Embryonic facial prominence (tissue), 1 donor: ENCODE results near the gene B3GALNT2.
"Not testable (repeated sequence)": the region's sequence is repeated elsewhere in the genome, so short reads cannot be mapped to it uniquely, and the experiment has no call there.

ENCODE experiments used
- DNase-seq: peaks from one replicate; pipeline ENCODE4 v3.0.0-alpha.2; 2016; ENCODE audit errors: extremely low spot score

Gene B3GALNT2

DNA sequence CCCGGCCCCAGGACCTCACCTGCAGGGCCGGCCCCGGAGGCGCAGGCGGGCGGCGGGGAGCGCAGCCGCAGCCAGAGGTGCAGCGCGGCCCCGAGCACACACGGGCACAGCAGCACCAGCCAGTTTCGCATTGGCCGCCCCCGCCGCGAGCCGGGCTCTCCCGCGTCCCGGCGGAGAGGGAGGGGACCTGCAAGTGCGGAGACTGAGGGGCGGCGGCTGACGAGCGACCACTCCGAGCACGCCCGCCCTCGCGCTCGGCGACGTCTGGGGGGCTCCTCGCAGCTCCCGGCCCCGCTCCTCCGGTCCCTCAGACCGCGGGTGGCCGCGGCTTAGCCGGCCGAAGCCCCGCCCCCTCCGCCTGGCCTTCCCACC, at the start of gene B3GALNT2:
TSS of gene B3GALNT2 (minus strand) at position 331 of the 372 bp plus-strand sequence. CDS start at position 131, 200 bp downstream.
- no peak for DNase-seq

DNA sequence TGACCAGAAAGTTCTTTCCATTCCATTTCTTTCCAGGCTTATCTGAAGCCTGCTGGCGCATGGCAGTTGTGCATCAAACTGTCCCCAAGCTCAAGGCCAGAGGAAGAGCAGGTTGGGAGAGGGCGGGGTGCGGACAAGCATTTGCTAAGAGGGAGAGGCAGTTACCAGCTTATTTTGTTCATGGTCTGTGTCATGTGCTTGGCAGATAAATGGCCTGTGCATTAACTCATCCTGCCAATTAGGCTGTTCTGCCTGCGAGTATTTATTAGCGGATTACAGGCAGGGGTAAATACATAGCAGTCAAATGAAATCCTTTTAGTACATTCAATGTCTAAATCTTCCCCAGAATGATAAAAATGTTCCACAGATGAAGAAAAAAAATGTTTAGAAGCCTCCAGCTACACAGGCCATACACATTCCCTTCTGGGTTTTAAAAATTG, 48.9 kb upstream of the B3GALNT2 start:
- DNase-seq = no peak

DNA sequence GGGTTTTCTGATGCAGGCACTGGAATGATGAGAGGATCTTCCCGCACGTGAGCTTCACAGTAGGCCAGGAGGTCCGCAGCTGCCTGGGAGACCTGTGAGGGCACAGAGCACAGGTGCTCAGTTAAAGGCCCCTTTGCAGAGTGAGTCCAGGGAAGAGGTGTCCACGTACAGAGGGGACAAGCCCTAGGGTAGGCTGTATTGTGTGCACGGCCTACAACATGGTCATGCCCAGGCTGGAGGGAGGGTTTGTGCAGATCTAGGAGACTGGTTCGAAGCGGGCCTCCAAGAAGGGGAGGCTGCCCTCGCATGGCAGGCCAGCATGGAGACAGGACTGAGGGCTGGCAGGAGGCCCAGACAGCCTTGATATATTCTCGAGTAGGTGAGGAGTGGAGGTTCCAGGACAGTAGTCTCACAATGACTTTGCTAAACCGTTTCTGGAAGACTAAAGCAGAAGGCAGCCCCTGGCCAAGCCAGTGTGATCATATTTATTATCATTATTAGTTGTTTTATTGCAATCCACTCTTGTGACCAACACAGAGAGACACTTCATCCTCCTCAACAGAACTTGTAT, 48.0 kb upstream of the B3GALNT2 start:
- no peak for DNase-seq

DNA sequence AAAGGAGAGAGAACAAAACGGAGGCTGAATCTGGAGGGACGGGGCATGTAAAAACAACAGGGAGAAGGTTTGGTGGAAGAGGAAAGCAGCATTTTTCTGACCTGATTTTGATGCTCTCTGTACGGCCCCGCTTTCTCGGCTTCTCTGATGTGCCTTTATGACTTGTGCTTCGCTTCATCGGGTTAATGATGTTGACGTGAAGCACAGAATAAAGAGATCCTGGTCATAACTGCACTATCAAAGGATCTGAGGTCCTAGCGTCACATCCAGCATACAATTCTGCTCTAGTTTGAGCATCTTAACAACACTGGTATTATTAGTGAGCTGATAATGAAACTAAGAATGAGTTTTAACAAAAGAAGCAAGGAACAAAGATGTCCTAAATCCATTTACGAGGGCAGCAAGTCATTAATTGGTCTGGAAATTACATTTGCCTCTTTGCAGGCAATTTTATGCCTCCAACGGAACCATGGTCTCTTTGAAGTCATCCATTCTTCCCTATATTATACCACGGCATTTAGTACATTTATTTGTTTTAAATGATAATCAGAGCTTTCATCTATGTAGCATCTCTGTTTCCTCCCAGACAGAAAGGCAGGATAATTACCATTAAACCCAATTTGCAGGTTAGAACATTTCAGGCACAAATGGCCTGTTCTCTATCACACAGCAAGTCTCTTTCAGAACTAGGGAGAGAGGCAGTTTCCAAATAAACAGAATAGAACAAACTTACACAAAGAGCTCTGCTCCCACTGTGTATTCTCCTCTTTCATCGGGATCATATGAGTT, 45.3 kb upstream of the B3GALNT2 start:
- no peak for DNase-seq

DNA sequence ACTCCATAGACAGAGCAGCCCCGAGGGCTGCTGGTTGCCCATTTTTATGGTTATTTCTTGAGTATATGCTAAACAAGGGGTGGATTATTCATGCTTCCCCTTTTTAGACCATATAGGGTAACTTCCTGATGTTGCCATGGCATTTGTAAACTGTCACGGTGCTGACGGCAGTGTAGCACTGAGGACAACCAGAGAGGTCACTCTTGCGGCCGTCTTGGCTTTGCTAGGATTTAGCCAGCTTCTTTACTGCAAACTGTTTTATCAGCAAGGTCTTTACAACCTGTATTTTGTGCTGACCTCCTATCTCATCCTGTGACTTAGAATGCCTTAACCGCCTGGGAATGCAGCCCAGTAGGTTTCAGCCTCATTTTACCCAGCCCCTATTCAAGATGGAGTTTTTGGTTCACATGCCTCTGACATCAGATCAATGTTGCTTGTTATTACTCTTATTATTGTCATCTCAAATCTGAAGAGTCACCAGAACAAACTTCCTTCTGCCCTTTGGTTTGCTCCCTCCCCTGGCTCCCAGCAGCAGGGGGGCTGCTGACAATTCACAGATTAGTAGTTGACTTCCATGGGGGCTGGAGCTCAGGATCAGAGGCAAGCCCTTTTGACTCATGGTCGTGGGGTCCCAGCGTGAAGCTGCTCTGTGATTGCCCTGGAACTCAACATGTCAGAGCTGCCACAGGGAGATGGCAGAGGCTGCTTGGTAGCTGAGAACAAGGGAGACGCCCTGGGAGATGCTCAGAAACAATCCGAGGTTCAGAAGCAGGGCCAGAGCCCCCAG, 42.3 kb upstream of the B3GALNT2 start:
- not testable (repeated sequence) for DNase-seq

DNA sequence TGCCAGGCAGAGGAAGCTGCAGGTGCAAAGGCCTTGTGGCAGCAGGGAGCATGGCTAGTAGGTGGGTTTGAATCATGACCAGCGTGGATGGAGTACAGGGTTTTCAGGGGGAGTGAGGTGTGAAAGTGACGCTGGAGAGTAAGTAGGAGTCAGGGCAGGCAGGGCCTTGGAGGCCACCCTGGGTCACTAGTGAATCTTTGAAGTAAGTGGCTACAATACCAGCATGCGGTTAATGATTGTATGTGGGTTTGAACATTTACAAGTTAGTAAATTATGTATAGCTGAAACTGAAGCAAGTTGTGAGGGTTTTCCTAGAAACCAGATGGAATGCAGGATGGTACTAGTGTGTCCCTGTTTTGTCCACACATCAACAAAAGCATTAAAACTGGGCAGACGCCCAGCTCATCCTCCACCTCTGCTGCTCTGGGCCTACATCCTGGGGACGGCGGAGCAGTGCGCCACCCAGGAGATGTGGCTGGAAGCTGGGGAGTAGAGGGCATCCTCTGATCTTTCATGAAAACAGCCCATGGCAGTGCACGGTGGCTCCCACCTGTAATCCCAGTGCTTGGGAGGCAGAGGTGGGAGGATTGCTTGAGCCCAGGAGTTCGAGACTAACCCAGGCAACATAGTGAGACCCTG, 41.2 kb upstream of the B3GALNT2 start:
- DNase-seq = no peak

DNA sequence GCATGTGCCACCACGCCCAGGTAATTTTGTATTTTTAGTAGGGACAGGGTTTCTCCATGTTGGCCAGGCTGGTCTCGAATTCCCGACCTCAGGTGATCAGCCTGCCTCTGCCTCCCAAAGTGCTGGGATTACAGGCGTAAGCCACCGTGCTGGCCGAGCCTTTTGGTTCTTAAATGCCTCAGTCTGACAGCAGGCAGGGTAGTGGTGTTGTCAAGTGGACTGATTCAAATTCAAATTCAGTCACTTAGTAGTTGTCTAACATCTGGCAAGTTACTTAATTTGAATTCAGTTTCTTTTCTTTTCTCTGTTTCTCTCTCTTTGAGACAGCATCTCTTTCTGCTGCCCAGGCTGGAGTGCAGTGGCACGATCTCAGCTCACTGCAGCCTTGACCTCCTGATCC, 38.6 kb upstream of the B3GALNT2 start:
- DNase-seq = not testable (repeated sequence)

DNA sequence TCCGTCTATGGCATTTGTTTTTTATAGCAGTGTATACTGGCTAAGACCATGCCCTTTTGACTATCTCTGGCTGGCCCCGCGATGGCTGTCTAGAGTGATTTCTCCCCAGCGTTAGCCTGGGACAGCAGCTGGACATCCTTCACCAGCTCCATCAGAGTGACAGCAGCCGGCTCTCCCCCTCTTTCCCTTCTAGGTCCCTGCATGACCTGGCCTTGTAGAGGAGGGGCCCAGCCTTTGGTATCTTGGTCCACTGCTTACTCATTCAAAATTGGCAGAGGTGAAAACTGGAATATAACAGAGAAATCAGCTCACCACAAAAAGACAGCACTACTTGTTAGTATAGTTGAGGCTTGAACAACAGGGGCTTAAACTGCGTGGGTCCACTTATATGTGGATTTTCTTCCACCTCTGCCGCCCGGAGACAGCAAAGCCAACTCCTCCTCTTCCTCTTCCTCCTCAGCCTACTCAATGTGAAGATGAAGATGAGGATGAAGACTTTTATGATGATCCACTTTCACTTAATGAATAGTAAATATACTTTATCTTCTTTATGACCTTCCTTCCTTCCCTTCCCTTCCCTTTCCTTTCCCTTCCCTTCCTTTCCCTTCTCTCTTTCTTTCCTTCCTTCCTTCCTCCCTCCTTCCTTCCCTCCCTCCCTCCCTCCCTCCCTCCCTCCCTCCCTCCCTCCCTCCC, 29.4 kb upstream of the B3GALNT2 start:
- no peak for DNase-seq

DNA sequence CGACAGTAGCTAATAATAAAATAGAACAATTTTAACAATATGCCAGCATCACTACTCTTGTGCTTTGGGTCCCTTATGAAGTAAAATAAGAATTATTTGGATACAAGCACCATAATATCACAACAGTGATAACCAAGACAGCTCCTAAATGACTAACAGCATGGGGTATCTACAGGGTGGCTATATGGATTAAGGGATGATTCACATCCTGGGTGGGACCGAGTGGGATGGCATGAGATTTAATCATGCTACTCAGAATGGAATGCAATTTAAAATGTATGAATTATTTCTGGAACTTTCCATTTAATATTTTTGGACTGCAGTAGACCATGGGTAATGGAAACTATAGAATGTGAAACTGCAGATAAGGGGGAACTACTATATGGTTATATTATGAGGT, 28.1 kb upstream of the B3GALNT2 start:
- DNase-seq = no peak

DNA sequence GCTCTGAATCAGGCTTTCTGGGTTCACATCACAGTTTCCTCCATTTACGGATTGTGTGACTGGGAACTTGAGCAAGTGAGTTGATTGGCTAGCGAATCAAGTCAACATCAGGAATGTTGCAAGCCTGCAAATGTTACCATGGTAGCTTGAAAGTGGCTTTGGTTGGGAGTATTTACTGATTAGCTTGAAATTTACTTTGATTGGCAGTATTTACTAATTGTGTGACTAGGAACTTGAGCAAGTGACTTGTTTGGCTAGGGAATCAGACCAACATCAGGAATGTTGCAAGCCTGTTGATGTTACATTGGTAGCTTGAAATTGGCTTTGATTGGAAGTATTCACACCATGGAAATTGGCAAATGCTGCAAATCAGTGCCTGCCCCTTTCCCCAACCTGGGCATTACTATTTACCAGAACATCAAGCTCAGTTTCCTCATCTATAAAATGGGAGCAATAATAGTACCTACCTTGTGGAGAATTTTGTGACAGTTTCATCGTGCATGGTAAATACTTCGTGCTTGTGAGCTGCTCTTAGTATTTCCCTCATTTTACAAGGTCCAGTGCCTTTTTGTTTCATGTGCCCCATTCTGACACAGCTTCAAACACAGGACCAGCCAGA, 23.1 kb upstream of the B3GALNT2 start:
- DNase-seq = no peak

DNA sequence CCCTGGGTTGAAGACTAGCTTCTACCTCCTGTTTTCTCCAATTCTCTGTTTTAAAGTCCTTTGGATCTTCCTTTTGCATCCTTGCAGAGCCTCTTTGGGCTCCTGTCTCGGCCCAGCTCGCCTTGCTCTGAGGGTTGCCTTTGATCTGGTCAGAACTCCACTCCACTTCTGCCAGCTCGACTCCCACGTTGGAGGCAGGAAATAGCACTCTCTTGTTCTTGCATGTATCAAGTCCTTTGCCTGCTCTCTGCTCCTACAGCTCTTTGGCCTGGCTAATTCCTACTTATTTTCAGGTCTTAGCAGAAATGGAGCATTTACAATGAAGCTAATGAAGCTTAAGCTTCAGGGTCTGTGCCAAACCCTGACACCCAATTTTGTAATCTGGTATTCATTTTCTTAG, 21.1 kb upstream of the B3GALNT2 start:
- DNase-seq = no peak

DNA sequence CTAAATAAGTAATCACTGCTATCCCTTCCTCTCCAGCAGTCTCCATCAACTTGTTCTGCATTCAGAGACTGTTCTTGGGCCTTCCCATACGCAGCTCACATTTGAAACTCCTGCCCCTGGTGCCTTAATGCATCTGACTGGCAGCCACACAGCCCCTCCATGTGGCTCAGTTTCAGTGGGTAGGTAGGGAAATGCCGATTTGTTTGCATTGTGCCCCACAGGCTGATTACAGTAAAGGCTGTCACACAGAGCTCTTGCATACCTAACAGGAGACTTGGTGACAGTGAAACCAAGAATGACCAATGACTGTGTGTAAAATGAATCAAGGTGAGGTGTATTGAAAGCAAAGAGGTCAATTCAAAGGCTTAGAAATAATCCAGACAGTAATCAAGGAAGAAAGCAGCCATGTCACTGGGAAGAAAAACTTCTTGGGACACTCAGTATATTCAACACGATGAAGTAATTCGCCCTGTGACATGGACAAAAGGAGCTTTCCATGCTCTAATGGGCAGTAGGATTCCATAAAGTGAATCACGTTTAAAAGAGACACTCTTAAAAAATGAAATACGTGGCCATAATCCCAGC, 12.7 kb upstream of the B3GALNT2 start:
- DNase-seq = no peak

DNA sequence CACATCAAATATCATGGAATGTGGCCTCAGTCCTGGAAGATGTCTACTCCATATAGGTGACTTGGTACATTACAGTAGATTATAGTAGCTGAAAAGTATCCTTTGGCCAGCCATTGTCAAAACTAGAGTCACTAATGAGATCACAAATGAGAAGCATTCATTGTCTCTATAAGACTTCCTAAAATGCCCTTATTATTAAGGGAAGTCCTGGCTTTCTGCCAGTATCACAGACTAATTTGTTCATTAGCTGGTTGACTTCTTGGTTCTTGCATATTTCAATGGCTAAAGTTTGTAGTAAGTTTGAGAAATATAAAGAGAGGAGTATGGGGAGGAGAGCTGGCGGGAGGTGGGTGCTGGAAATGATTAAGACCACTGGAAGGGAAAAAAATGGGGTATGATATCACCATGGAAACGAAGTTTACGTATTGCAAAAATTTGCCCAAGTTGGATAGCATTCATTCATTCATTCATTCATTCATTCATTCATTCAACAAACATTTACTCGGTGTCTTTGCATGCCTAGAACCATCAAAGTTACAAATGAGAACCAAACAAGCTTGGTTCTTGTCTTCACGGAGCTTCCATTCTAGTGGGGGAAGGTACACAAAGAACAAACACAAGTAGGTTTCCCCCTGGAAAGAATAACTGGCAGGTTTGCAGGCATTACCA, 11.7 kb upstream of the B3GALNT2 start:
- DNase-seq = no peak

DNA sequence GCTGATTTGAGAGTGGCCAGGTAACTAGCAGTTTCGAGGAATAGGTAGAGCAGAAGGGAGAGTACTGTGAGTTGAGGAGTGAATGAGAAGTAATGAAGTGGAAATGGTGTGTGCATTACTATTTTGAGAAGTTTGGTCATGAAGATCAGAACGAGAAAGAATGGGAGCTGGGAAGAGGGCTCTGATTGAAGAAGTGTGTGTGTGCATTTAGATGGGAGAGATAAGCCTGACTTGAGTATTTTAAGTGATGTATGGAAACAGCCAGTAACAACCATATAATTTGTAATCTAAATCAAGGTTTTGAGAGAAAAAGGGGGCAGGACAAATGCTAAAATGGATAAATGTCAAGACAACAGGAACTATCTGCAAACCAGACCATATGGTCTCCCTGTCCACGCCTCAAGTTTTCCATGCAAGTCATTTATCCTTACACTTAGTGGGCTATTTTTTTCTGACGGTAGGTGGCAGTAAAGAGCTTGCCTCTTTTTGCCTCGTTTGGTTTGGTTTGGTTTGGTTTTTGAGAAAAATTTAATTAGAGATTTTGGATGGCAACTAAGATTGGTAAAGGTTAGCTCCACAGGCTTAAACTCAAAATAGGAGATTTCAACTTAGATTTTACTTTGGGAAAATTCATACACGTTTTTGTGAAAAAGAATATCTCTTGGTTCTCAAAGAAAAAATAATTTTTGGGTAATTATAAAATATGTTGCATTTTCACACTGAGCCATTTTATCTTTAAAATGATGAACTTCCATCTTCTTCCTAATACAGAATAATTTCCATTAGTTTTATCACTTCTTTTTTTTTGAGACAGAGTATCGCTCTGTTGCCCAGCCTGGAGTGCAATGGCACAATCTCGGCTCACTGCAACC, 9.5 kb upstream of the B3GALNT2 start:
- DNase-seq = peak; percentile 64

DNA sequence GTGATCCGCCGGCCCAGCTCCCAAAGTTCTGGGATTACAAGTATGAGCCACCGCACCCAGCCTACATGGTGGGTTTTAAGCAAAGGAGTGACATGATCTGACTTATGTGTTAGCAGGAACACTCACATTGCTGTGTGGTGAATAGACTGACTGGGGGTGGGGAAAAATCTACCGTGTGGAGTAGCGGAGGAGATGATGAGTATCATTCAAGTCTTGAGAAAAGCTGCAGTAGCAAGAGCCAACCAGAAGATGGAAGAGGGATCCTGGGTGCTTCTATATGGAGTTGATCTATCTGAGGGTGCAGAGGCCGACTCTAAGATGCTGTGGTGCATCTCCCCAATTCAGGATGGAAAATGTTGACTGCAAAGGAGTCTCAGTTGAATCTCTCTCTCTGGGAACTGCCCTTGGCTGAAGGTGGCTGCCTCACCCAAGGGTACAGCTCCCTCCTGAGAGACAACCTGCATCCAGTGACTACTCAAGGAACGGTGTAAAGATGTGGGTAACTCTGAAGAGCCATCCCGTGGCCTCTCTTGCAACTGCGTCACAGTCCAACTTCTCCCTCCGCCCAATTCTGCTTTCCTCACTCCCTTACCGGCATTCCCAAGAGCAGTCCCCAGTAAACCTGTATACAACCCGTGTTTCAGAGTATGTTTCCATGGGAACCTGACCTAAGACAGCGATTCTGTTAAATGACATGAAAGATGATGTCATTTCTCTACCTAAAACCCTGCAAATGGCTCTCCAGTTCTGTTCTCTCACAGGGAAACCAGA, 7.4 kb upstream of the B3GALNT2 start:
- no peak for DNase-seq

DNA sequence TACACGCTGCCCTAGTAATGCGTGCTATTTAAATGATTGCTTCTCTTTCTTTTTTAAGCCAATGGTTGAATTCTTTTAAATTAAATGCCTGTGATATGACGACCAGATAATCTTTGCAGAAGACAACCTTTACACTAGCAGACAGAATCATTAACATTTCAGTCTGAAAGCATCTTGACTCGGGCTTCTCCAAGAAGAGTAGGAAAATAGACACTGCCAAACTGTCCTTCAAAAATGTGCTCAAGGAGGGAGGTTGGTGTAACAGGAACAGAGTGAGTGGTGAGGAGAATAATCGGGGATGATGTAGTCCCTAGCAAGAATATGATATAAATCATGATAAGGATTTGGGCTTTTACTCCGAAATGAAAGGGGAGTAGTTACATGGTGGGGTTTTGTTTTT, 6.6 kb upstream of the B3GALNT2 start:
- no peak for DNase-seq

DNA sequence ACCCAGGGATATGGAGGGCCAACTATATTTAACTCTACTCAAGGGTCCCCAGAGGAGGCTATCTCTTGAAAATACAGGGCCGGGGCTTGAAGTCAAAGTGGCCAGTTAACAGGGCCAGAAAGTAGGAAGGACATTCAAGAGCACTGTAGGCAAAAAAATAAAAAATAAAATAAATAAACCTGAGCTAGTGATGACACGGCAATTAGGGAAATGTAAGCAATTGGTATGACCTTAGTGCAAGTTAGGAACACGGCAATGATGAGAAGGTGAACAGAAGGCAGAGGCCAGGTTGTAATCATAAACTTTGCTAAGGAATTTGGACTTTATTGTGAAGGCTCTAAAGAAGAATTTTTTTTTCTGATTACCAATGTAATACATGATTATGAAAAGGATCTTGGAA, 3.4 kb upstream of the B3GALNT2 start:
- DNase-seq = no peak

DNA sequence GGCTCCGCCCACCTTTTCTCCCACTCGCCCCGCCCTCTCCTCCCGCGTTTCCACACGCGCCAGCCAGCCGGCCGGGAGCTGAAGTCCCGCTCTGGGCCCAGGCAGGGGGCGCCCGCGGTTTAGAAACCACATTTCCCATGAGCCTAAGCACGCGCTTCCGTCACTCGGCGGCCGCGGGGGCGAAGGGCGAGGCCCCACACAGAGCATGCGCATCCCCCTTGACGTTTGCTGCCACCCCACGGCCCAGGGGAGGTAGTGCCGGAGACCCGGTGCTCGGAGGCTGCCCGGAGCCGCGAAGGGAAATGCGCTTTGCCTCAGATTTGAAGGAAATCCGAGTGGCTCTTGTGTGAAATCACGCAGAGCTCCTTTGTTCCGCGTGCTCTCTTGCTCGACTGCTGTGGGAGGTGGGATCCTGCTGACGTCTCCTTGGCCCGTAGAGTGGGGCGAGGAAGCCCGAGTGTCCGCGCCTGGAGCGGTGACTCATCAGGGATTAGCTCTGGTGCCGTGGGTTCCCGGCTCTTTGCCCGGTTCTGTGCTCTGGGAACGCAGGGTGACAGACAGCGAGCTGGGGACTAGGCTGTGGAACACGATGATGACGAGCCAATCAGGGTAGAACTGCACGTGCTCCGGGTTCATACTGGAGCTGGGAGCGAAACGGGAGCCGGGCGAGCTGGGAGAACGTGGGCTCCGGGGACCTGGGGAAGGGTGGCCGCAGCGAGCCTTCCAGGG, 406 bp upstream of the B3GALNT2 start:
- peak; percentile 96 for DNase-seq
